Occipital lobe (tissue), 2 donors: ENCODE measurements around the gene SEC31B. TPM values are rescaled to one million over a fixed set of nuclear protein-coding genes. Genes with fewer than 3 reads are reported as not detected.

Source experiments
- DNase-seq: peaks from one replicate; lab custom pipeline; 2025; lab: John Stamatoyannopoulos, UW
- total RNA-seq: library from RNA; depleted of rRNA; stranded (reverse); fragments of >200 nt; gene quantifications from one replicate; pipeline ENCODE4 v1.2.3, GENCODE V29; 2014

SEC31B gene
- total RNA-seq, 1 donor from 2014 or later = 3.7 TPM

DNA sequence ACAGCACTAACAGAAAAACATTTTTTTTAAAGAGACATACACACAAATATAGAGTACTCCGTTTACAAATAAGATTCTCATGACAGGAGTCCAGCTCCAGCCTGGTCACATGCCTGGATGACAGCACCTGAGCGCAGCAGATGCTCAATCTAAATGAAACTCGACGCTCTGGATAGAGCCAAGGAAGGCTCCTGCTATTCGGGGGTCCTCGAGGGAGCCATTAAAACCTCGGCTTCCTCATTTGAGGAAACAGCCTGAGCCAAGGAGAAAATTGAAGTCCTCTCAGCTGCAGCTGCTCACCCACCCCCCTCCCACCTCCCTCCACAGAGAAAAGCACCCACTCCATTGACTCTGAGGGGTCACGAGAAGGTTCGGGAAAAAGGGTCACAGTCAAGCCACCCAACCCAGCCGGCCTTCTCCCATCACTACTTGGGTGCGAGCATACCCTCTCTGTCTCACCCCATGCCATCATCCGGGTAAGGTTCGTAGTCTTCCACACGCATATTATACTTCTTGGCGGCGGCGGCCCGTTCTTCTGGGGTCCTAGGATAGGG is 9.3 kb upstream of the SEC31B start:
- DNase-seq = no peak

DNA sequence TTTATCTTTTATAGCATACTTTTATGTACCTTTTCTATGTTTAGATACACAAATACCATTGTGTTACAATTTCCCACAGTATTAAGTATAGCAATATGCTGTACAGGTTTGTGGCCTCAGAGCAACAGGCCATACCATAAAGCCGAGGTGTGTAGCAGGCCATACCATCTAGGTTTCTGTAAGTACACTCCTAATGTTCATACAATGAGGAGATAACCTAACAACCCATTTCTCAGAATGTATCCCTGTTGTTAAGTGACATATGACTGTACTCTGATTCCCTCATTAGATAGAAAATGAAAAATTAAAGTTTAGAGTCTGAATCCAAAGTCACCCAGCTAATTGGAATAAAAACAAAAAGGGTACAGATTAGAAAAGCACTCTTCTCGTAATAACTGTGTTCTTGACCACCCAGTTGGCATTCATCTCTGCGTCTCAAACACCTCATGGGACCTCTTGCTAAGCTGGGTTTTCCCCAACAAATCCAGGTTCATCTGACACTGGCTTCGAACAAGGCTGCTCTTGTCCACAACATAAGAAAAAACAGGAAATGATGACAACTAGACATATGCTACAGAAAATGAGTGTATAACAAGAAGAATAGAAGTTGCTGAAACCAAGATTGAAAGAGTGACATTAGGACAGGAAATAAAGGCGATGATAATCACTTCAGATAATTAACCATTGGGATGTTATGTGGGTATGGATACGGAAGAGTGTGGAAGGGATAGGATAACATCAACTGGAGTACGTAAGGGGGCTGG is 8.6 kb upstream of the SEC31B start:
- DNase-seq = no peak

DNA sequence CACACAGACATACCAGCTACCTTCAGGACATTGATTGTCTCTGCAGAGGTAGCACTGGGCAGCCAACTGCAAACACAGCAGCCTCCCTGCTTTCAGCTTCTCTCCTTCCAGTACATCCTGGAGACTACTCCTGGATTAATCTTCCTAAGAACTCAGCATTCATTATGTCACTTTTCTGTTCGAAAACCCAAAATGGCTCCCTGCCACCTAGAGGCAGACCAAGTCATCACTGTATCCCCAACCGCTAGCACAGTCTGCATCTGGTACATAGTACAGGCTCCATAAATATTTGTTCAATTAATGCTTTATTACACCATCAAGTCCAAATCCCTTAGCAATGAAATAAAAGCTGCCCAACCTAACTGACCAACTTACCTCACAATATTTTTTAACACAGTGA is 5.0 kb upstream of the SEC31B start:
- DNase-seq = no peak

DNA sequence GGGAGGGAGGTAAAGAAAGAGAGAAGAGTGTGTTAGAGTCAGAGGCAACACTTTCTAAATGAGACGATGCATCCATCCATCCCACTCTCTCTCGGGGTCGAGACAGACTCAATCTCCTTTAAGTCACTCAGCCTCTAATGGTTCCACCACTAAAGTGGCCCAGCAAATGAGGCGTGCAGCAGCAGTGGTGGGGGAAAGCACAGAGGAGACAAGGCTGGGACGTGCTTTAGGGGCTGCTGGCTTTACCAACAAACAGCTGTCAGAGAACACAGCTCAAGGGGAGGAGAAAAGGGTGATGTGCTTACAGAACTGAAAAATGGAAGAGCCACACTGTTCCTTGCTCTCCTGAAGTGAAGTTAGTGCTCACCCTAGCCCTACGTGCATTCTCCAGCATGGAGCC is 4.5 kb upstream of the SEC31B start:
- DNase-seq = no peak

DNA sequence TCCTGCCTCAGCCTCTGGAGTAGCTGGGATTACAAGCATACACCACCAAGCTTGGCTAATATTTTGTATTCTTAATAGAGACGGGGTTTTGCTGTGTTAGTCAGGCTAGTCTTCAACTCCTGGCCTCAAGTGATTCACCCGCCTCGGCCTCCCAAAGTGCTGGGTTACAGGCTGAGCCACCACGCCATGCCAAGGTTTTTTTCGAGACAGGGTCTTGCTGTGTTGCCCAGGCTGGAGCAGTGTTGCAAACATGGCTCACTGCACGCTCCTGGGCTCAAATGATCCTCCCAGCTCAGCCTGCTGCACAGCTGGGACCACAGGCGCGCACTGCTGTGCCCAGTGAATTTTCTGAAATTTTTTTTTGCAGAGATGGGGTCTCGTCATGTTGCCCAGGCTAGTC is 3.3 kb upstream of the SEC31B start:
- DNase-seq = no peak

GRCh38 chr10:100522107-100522801 is 2.6 kb upstream of the SEC31B start:
- DNase-seq = no peak

GRCh38 chr10:100520811-100521210 is 1.1 kb upstream of the SEC31B start:
- no peak for DNase-seq

DNA sequence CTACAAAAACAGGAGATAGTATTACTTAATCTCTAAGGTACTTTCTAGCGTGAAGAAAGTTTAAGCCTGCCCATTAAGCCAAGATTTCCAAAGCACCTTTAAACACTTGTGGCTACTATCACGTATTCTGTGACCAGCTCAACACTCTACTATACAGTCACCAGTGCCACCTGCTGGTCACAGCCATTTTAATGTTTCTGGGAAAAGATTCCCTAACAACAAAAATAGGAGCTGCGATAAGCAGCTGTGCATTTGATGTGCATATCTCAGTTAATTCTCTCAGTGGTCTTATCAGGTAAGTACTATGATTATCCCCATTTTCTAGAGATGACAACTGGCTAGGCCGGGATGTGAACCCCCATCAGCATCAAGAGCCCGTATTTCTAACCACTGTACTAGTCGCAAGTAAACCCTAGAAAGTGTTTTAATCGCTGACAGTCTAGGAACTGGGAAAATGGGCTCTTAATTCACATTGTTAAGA is 860 bp downstream of the SEC31B start:
- DNase-seq = peak; percentile 53

DNA sequence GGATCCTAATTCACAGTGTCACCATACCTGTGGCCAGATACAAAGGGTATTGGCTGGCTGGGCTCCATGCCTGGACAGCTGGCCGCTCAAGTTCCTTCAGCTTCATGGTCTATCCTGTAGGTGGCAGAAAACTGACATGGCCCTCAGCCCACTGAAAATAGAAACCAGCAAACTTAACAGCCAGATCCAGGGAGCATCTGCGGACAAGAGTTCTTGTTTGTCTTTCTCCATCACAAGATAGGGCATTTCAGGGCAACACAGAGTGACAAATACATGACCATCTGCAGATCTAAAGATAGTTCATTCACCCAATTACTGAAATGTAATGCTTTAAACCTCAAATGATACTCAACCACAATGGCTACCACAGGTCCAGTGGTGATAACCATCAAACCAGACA is 2.8 kb downstream of the SEC31B start:
- DNase-seq = no peak

GRCh38 chr10:100515612-100516011 is 4.0 kb downstream of the SEC31B start:
- DNase-seq = no peak

DNA sequence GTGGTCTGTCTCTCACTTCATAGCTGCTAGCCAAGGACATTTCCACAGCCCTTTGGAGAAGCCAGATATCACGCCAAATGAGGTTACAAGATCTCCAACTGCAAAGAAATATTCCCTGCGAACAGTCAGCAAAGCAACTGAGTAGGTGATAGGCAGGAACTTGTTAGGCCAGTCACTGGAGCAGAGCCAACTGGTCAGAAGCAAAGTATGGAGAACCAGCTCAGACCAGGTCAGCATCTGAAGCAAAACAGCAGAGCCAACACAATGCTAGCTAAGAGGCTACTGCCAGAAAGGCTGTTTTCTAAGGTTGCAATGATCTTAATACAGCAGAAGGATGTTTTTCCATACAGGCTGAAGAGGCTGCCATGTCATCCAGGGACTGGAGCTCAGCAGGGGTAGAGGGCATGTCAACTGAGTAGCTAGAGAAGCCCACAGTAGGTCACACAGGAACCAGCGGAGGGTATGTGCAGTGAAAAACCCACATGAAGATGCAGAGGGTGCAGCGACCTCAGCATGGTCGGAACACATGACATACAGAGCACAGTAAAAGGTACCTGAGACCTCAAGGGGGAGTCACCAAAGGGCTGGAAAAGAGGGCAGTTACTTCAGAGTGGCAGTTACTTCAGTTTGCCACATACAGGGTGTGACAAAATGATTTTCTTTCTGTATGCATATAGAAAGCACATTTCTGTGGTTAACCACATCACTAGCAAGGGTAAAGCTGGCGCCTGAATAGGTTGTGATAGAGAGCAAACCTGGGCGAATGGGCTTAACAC is 8.9 kb downstream of the SEC31B start:
- no peak for DNase-seq

GRCh38 chr10:100509241-100509840 is 10.3 kb downstream of the SEC31B start:
- no peak for DNase-seq

GRCh38 chr10:100508691-100509150 is 10.9 kb downstream of the SEC31B start:
- DNase-seq = no peak

GRCh38 chr10:100508266-100508665 is 11.4 kb downstream of the SEC31B start:
- no peak for DNase-seq

GRCh38 chr10:100507357-100507732 is 12.3 kb downstream of the SEC31B start:
- no peak for DNase-seq

- DNase-seq = no peak
These were observed 12.9 kb downstream of the SEC31B start for GRCh38 chr10:100506596-100507356.

- no peak for DNase-seq
These were observed 14.5 kb downstream of the SEC31B start for GRCh38 chr10:100505164-100505563.

DNA sequence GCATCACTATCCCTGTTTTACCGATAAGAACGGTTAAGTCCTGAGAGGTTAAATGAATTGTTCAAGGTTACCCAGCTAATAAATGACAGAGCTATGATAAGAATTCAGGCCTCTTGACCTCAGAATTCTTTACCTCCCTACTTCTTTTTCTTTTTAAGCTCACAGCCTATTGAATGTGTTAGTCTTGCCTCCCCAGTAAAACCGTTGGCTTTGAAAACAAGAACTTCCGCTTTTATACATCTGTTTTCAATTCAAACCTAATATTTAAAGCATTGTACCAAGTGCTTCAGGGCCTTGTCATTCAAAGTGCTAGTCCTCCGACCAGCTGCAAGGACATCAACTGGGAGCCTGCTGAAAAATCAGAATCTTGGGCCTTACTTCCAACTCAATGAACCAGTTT is 15.6 kb downstream of the SEC31B start:
- no peak for DNase-seq

- DNase-seq = no peak
These were observed 16.7 kb downstream of the SEC31B start for GRCh38 chr10:100502926-100503494.

DNA sequence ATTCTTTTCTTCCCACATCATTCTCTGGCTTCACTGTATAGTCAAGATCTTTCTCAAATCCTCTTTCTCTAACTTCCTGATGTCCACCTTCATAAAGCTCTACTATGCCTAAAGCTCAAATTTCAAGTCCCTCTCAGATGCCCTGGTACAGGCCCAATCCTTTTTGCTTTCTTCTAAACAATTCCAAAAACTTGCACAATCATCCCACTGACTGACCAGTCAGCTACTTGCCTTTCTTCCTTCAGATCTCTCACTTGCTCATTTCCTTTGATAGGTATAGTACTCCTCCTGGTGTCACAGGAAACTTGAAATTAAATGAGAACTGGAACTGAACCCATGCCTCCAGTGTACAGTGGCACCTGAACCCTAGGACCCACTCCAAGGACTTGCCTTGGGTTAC is 18.2 kb downstream of the SEC31B start:
- DNase-seq = no peak
